HL-60 (cell line): ENCODE results near the gene HDAC9.

ENCODE experiments used
- TF ChIP-seq, protein P1 (sequence below): IDR thresholded peaks from one replicate; pipeline ENCODE4 v1.5.1; 2011; ENCODE audit warnings: low read length, control low read depth, inconsistent platforms; ENCODE audit not compliant: insufficient read depth
- TF ChIP-seq, protein P2 (sequence below): IDR thresholded peaks from 2 replicates; pipeline ENCODE4 v1.6.1; 2012; ENCODE audit warnings: low read depth; ENCODE audit not compliant: insufficient replicate concordance

DNA sequence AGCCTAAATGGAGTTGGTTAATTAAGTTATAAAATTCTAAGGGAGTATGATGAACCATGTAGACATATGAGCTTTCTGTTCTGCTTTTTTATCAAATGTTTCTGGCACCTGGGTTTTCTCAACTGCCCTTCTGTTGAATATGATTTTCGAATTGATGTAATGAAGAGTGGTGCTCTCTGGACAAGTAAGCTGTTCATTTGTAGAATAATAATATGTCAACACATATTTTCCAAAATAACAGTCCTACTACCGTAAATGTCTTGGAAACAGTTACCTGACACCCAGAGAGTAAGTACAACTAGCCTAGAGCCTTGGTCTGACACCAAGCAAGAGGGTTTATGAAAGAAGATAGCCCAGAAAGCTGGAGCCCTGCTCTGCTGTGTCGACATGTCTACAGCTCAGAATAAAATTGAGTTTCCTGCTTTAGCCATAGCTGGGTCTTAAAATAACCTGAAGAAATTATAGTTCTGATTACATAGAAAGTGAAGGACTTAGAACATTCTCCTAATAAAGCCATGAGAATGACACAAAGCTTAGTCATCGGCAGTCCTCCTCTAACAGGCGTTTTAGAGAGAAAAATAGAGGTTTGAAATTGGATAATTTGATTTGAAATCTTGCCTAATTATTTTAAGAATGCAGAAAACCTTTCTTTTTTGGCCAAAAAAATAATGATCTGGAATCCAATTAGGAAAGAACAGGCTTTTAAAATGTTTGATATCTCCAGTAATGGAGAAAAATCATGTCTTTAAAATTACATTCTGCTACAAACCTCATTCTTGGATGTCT, 25.1 kb downstream of the HDAC9 start:
- TF ChIP-seq, protein P1, sequence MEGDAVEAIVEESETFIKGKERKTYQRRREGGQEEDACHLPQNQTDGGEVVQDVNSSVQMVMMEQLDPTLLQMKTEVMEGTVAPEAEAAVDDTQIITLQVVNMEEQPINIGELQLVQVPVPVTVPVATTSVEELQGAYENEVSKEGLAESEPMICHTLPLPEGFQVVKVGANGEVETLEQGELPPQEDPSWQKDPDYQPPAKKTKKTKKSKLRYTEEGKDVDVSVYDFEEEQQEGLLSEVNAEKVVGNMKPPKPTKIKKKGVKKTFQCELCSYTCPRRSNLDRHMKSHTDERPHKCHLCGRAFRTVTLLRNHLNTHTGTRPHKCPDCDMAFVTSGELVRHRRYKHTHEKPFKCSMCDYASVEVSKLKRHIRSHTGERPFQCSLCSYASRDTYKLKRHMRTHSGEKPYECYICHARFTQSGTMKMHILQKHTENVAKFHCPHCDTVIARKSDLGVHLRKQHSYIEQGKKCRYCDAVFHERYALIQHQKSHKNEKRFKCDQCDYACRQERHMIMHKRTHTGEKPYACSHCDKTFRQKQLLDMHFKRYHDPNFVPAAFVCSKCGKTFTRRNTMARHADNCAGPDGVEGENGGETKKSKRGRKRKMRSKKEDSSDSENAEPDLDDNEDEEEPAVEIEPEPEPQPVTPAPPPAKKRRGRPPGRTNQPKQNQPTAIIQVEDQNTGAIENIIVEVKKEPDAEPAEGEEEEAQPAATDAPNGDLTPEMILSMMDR = no peak
- TF ChIP-seq, protein P2, sequence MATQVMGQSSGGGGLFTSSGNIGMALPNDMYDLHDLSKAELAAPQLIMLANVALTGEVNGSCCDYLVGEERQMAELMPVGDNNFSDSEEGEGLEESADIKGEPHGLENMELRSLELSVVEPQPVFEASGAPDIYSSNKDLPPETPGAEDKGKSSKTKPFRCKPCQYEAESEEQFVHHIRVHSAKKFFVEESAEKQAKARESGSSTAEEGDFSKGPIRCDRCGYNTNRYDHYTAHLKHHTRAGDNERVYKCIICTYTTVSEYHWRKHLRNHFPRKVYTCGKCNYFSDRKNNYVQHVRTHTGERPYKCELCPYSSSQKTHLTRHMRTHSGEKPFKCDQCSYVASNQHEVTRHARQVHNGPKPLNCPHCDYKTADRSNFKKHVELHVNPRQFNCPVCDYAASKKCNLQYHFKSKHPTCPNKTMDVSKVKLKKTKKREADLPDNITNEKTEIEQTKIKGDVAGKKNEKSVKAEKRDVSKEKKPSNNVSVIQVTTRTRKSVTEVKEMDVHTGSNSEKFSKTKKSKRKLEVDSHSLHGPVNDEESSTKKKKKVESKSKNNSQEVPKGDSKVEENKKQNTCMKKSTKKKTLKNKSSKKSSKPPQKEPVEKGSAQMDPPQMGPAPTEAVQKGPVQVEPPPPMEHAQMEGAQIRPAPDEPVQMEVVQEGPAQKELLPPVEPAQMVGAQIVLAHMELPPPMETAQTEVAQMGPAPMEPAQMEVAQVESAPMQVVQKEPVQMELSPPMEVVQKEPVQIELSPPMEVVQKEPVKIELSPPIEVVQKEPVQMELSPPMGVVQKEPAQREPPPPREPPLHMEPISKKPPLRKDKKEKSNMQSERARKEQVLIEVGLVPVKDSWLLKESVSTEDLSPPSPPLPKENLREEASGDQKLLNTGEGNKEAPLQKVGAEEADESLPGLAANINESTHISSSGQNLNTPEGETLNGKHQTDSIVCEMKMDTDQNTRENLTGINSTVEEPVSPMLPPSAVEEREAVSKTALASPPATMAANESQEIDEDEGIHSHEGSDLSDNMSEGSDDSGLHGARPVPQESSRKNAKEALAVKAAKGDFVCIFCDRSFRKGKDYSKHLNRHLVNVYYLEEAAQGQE = no peak
